ENCODE results near the gene KCNK13. TPM values are rescaled to one million over a fixed set of nuclear protein-coding genes. Genes with fewer than 3 reads are reported as not detected.
A peak's percentile ranks its signal among the peaks of the same experiment; 100 is the strongest.
"Not testable (repeated sequence)": the region's sequence is repeated elsewhere in the genome, so short reads cannot be mapped to it uniquely, and the experiment has no call there.

KCNK13 gene
- polyA plus RNA-seq, 1 of the 3 experiments (the other 2 are of a cell fraction), result not detected

DNA sequence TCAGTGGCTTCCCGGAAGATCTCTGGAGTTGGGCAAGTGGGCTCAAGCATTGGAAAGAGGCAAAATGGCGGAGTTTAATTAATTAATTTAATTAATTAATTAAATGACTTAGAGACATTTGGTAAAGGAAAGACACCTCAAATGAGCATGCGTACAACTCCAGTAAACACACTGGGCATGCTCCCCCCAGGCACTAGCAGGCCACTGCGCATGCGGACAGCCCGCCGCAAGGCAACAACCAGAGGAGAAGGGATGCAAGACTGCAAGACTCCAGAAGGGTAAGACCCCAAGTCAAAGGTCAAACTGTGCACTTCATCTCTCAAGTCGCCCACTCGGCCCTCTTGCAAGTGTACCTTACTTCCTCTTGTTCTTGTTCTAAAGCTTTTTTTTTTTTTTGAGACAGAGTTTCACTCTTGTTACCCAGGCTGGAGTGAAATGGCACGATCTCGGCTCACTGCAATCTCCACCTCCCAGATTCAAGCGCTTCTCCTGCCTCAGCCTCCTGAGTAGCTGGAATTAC, 136.8 kb downstream of the KCNK13 start (continued):
- TF ChIP-seq RXRA (IDR thresholded peaks at IDR 0.05; ENCODE audit: borderline replicate concordance, low read depth) (no peak), TEAD4 (IDR thresholded peaks at IDR 0.05; ENCODE audit: borderline replicate concordance, insufficient read depth) (no peak), MXI1 (IDR thresholded peaks at IDR 0.05; ENCODE audit: low read depth, low read length) (no peak), EP300 (IDR thresholded peaks at IDR 0.05; ENCODE audit: borderline replicate concordance in 1 of 2, low read depth in 1 of 2, low read length in 1 of 2) (no peak)
- TF ChIP-seq, protein P1, sequence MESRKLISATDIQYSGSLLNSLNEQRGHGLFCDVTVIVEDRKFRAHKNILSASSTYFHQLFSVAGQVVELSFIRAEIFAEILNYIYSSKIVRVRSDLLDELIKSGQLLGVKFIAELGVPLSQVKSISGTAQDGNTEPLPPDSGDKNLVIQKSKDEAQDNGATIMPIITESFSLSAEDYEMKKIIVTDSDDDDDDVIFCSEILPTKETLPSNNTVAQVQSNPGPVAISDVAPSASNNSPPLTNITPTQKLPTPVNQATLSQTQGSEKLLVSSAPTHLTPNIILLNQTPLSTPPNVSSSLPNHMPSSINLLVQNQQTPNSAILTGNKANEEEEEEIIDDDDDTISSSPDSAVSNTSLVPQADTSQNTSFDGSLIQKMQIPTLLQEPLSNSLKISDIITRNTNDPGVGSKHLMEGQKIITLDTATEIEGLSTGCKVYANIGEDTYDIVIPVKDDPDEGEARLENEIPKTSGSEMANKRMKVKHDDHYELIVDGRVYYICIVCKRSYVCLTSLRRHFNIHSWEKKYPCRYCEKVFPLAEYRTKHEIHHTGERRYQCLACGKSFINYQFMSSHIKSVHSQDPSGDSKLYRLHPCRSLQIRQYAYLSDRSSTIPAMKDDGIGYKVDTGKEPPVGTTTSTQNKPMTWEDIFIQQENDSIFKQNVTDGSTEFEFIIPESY (IDR thresholded peaks at IDR 0.05; ENCODE audit: borderline replicate concordance, low read depth), result no peak
- TF ChIP-seq, protein P2, sequence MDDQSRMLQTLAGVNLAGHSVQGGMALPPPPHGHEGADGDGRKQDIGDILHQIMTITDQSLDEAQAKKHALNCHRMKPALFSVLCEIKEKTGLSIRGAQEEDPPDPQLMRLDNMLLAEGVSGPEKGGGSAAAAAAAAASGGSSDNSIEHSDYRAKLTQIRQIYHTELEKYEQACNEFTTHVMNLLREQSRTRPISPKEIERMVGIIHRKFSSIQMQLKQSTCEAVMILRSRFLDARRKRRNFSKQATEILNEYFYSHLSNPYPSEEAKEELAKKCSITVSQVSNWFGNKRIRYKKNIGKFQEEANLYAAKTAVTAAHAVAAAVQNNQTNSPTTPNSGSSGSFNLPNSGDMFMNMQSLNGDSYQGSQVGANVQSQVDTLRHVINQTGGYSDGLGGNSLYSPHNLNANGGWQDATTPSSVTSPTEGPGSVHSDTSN (IDR thresholded peaks at IDR 0.05), result no peak

DNA sequence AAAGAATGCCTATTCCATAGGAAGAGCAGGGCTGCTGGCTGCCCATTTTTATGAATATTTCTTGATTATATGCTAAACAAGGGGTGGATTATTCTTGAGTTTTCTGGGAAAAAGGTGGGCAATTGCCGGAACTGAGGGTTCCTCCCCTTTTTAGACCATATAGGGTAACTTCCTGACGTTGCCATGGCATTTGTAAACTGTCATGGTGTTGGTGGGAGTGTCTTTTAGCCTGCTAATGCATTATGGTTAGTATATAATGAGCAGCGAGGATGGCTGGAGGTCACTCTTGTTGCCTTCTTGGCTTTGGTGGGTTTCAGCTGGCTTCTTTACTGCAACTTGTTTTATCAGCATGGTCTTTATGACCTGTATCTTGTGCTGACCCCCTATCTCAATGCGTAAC, 138.8 kb downstream of the KCNK13 start:
- H3K4me1 ChIP-seq (ENCODE audit: control insufficient read depth in 1 of 2, insufficient read depth in 2 of 2, low read depth in 1 of 2, low read length in 1 of 2), result peaks cover 0 to 16% of the 10 kb centered on the region in 2 experiments; a peak in 1 of 4 replicates
- H3K79me2 ChIP-seq (ENCODE audit: insufficient read depth); POLR2A ChIA-PET; H3K36me3 ChIP-seq (replicated peaks in 1 of 2; ENCODE audit: control insufficient read depth in 1 of 2, insufficient read depth in 2 of 2, low read length in 1 of 2); H4K20me1 ChIP-seq (ENCODE audit: insufficient read depth); H3K27me3 ChIP-seq (ENCODE audit: insufficient read depth); H3F3A ChIP-seq (replicated peaks; ENCODE audit: insufficient read depth); H3K4me3 ChIP-seq (ENCODE audit: low read depth in 2 of 2, low read length in 1 of 2); CTCF ChIA-PET; H3K27ac ChIP-seq (ENCODE audit: low read depth in 2 of 2, low read length in 1 of 2); H3K9me3 ChIP-seq; H3K9me2 ChIP-seq; H3K9ac ChIP-seq; H2AFZ ChIP-seq (ENCODE audit: low read depth); DNase-seq; H3K4me2 ChIP-seq: not testable (repeated sequence)
- 40% methylated on average over 4 of the region's 4 CpGs for WGBS (ENCODE audit: low lambda C conversion rate)

DNA sequence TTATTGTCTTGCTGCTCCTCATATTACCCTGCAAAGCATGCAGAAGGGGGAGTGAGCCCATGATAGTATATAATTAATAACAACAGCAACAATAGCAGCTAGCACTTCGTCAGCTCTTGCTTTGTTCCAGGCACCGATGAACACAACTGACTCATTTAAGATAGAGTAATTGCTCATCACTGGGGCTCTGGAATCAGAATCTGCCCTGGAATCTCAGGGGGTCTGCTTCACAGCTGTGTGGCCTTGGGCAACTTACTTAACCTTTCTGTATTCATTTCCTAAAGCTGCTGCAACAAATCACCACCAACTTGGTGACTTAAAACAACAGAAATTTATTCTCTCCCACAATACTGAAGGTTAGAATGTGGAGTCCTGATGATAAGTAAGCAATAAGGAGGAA, 139.6 kb downstream of the KCNK13 start:
- H4K20me1 ChIP-seq (ENCODE audit: insufficient read depth), result no peaks in the 10 kb centered on the region
- H3K4me1 ChIP-seq (ENCODE audit: control insufficient read depth in 1 of 2, insufficient read depth in 2 of 2, low read depth in 1 of 2, low read length in 1 of 2), result peaks cover 0 to 16% of the 10 kb centered on the region in 2 experiments; a peak in 1 of 4 replicates
- no peaks in the 10 kb centered on the region for H3F3A ChIP-seq (replicated peaks; ENCODE audit: insufficient read depth)
- no peaks in the 10 kb centered on the region for H3K36me3 ChIP-seq (replicated peaks in 1 of 2; ENCODE audit: control insufficient read depth in 1 of 2, insufficient read depth in 2 of 2, low read length in 1 of 2)
- no peak overlapping the region for H2AFZ ChIP-seq (ENCODE audit: low read depth)
- H3K27ac ChIP-seq (ENCODE audit: low read depth in 2 of 2, low read length in 1 of 2), result no peak overlapping the region
- H3K9ac ChIP-seq, result no peak overlapping the region
- H3K79me2 ChIP-seq (ENCODE audit: insufficient read depth), result no peaks in the 10 kb centered on the region
- no peaks in the 10 kb centered on the region for H3K27me3 ChIP-seq (ENCODE audit: insufficient read depth)
- no peaks in the 10 kb centered on the region for H3K9me3 ChIP-seq
- no peaks in the 10 kb centered on the region for H3K9me2 ChIP-seq
- H3K4me3 ChIP-seq (ENCODE audit: low read depth in 2 of 2, low read length in 1 of 2), result no peak overlapping the region
- 4% methylated on average over 2 of the region's 2 CpGs for WGBS (ENCODE audit: low lambda C conversion rate)
- ChIA-PET POLR2A (no interaction called here), CTCF (interaction anchor here (1.1 kb wide), 1 partner anchor 8 kb away, joined by 3 read pairs; no protein-coding TSS in a partner anchor)
- peak; percentile 49 for DNase-seq
- no peak overlapping the region for H3K4me2 ChIP-seq
- TF ChIP-seq RFX5 (IDR thresholded peaks at IDR 0.05; ENCODE audit: low read length), result no peak
- TF ChIP-seq, protein P3, sequence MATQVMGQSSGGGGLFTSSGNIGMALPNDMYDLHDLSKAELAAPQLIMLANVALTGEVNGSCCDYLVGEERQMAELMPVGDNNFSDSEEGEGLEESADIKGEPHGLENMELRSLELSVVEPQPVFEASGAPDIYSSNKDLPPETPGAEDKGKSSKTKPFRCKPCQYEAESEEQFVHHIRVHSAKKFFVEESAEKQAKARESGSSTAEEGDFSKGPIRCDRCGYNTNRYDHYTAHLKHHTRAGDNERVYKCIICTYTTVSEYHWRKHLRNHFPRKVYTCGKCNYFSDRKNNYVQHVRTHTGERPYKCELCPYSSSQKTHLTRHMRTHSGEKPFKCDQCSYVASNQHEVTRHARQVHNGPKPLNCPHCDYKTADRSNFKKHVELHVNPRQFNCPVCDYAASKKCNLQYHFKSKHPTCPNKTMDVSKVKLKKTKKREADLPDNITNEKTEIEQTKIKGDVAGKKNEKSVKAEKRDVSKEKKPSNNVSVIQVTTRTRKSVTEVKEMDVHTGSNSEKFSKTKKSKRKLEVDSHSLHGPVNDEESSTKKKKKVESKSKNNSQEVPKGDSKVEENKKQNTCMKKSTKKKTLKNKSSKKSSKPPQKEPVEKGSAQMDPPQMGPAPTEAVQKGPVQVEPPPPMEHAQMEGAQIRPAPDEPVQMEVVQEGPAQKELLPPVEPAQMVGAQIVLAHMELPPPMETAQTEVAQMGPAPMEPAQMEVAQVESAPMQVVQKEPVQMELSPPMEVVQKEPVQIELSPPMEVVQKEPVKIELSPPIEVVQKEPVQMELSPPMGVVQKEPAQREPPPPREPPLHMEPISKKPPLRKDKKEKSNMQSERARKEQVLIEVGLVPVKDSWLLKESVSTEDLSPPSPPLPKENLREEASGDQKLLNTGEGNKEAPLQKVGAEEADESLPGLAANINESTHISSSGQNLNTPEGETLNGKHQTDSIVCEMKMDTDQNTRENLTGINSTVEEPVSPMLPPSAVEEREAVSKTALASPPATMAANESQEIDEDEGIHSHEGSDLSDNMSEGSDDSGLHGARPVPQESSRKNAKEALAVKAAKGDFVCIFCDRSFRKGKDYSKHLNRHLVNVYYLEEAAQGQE (IDR thresholded peaks at IDR 0.05; ENCODE audit: low read depth, low read length), result no peak
- TF ChIP-seq EP300 (IDR thresholded peaks at IDR 0.05; ENCODE audit: borderline replicate concordance in 1 of 2, low read depth in 1 of 2, low read length in 1 of 2), result peak in 1 of 2 experiments; percentile 55; a peak in 1 of 4 replicates
- TF ChIP-seq, protein P4, sequence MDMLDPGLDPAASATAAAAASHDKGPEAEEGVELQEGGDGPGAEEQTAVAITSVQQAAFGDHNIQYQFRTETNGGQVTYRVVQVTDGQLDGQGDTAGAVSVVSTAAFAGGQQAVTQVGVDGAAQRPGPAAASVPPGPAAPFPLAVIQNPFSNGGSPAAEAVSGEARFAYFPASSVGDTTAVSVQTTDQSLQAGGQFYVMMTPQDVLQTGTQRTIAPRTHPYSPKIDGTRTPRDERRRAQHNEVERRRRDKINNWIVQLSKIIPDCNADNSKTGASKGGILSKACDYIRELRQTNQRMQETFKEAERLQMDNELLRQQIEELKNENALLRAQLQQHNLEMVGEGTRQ (IDR thresholded peaks at IDR 0.05; ENCODE audit: borderline replicate concordance, low read depth, low read length), result no peak
- TF ChIP-seq, protein P5, sequence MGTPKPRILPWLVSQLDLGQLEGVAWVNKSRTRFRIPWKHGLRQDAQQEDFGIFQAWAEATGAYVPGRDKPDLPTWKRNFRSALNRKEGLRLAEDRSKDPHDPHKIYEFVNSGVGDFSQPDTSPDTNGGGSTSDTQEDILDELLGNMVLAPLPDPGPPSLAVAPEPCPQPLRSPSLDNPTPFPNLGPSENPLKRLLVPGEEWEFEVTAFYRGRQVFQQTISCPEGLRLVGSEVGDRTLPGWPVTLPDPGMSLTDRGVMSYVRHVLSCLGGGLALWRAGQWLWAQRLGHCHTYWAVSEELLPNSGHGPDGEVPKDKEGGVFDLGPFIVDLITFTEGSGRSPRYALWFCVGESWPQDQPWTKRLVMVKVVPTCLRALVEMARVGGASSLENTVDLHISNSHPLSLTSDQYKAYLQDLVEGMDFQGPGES (IDR thresholded peaks at IDR 0.05; ENCODE audit: low read depth, low read length), result no peak
- TF ChIP-seq FOSL2 (IDR thresholded peaks at IDR 0.05; ENCODE audit: borderline replicate concordance, low read depth), result no peak
- TF ChIP-seq RXRA (IDR thresholded peaks at IDR 0.05; ENCODE audit: borderline replicate concordance, low read depth), result no peak
- no peak for TF ChIP-seq TEAD4 (IDR thresholded peaks at IDR 0.05; ENCODE audit: borderline replicate concordance, insufficient read depth)
- no peak for TF ChIP-seq FOXM1 (IDR thresholded peaks at IDR 0.05; ENCODE audit: low read depth)
- TF ChIP-seq, protein P6, sequence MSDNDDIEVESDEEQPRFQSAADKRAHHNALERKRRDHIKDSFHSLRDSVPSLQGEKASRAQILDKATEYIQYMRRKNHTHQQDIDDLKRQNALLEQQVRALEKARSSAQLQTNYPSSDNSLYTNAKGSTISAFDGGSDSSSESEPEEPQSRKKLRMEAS (IDR thresholded peaks at IDR 0.05; ENCODE audit: low read depth), result no peak
- TF ChIP-seq RCOR1 (IDR thresholded peaks at IDR 0.05; ENCODE audit: low read length), result peak; percentile 77; the same call in 1 of the 2 replicates
- TF ChIP-seq POLR2AphosphoS5 (IDR thresholded peaks at IDR 0.05; ENCODE audit: low read depth, low read length), result no peak

All from SK-N-SH (cell line).